Smooth muscle cell (in vitro differentiated cells): ENCODE results near the gene TNFRSF11A. TPM values are rescaled to one million over a fixed set of nuclear protein-coding genes. Genes with fewer than 3 reads are reported as not detected.

ENCODE experiments used
- DNase-seq: peaks from one replicate; lab custom pipeline; 2025; ENCODE audit not compliant: unreplicated experiment; lab: John Stamatoyannopoulos, UW
- H2AFZ ChIP-seq: fragments of 200-600 bp; sonication (generic); 2 replicates; pipeline ENCODE4 v1.6.0; 2016; ENCODE audit warnings: antibody characterized with exemption, low read depth, mild to moderate bottlenecking
- H3F3A ChIP-seq: fragments of 200-600 bp; sonication (generic); 2 replicates; pipeline ENCODE4 v1.6.0; 2017; ENCODE audit warnings: antibody characterized with exemption, low read depth
- H3K27ac ChIP-seq: fragments of 200-600 bp; sonication (generic); 2 replicates; pipeline ENCODE4 v1.5.1; 2016; ENCODE audit warnings: low read depth, mild to moderate bottlenecking
- H3K27me3 ChIP-seq: fragments of 200-600 bp; sonication (generic); 2 replicates; pipeline ENCODE4 v1.6.1; 2016; ENCODE audit warnings: low read depth, mild to moderate bottlenecking
- H3K36me3 ChIP-seq: fragments of 200-600 bp; sonication (generic); 2 replicates; pipeline ENCODE4 v1.5.1; 2016; ENCODE audit warnings: low read depth
- H3K4me1 ChIP-seq: fragments of 200-600 bp; sonication (generic); 2 replicates; pipeline ENCODE4 v1.5.1; 2016; ENCODE audit warnings: low read depth
- H3K4me2 ChIP-seq: fragments of 200-600 bp; sonication (generic); 2 replicates; pipeline ENCODE4 v1.6.0; 2016; ENCODE audit warnings: mild to moderate bottlenecking
- H3K4me3 ChIP-seq: fragments of 200-600 bp; sonication (generic); 2 replicates; pipeline ENCODE4 v1.5.1; 2016; ENCODE audit warnings: mild to moderate bottlenecking
- H3K79me2 ChIP-seq: fragments of 200-600 bp; sonication (generic); 2 replicates; pipeline ENCODE4 v1.6.0; 2016; ENCODE audit warnings: low read depth, mild to moderate bottlenecking
- H3K9ac ChIP-seq: fragments of 200-600 bp; sonication (generic); 2 replicates; pipeline ENCODE4 v1.6.0; 2016; ENCODE audit warnings: low read depth
- H3K9me3 ChIP-seq: fragments of 200-600 bp; sonication (generic); replicated peaks from 2 replicates; pipeline ENCODE4 v1.5.1; 2016; ENCODE audit warnings: low read depth
- H4K20me1 ChIP-seq: fragments of 200-600 bp; sonication (generic); 2 replicates; pipeline ENCODE4 v1.6.0; 2016; ENCODE audit warnings: low read depth
- CTCF ChIP-seq: fragments of 200-600 bp; sonication (generic); IDR thresholded peaks from 2 replicates; pipeline ENCODE4 v1.5.1; 2017; ENCODE audit warnings: borderline replicate concordance, mild to moderate bottlenecking, antibody characterized with exemption; ENCODE audit not compliant: insufficient read depth, poor library complexity, severe bottlenecking
- WGBS: methylation state at CpG from one replicate; pipeline ENCODE4 v1.1.7; 2016; ENCODE audit warnings: low lambda C conversion rate; 5-methylcytosine and 5-hydroxymethylcytosine counted together
- polyA plus RNA-seq: library from polyadenylated mRNA; unstranded; fragments of >200 nt; fragmentation: Nextera tagmentation; extraction: Ambion mirVana; gene quantifications from 2 replicates; pipeline ENCODE4 v1.2.1, GENCODE V29; 2016
- total RNA-seq: library from RNA; depleted of rRNA; stranded (reverse); fragments of >200 nt; gene quantifications from 2 replicates; pipeline ENCODE4 v1.2.3, GENCODE V29; 2014

The TNFRSF11A gene
- total and polyA plus RNA-seq, 2 experiments from 2014 or later, result under 0.01 TPM; not detected in 1

- 100% methylated on average over 1 of the region's 1 CpG for WGBS
- Histone ChIP-seq H3K27me3 (no peaks in the 10 kb centered on the region), H3K79me2 (no peaks in the 10 kb centered on the region), H3K36me3 (no peaks in the 10 kb centered on the region), H3K27ac (no peak overlapping the region), H3F3A (no peaks in the 10 kb centered on the region), H3K4me2 (no peak overlapping the region), H3K9ac (no peak overlapping the region), H4K20me1 (peaks cover 7% of the 10 kb centered on the region), H3K4me1 (peaks cover 22% of the 10 kb centered on the region), H2AFZ (no peak overlapping the region), H3K9me3 (no peaks in the 10 kb centered on the region), H3K4me3 (no peak overlapping the region)
- DNase-seq, result no peak
- no peak for TF ChIP-seq CTCF
Observed at GRCh38 chr18:62280786-62281185, 44.3 kb upstream of the TNFRSF11A start.

GRCh38 chr18:62281684-62282083, 43.4 kb upstream of the TNFRSF11A start:
- Histone ChIP-seq H3K36me3 (no peaks in the 10 kb centered on the region), H4K20me1 (peaks cover 7% of the 10 kb centered on the region), H3K4me3 (no peak overlapping the region), H3K9ac (peak overlapping the region; percentile 21), H3K4me1 (peaks cover 22% of the 10 kb centered on the region), H3K79me2 (no peaks in the 10 kb centered on the region), H3K27ac (peak overlapping the region; percentile 62), H3K4me2 (peak overlapping the region; percentile 19), H2AFZ (no peak overlapping the region), H3K27me3 (no peaks in the 10 kb centered on the region), H3K9me3 (no peaks in the 10 kb centered on the region), H3F3A (no peaks in the 10 kb centered on the region)
- TF ChIP-seq CTCF, result no peak
- 93% methylated on average over 1 of the region's 1 CpG for WGBS
- no peak for DNase-seq

- Histone ChIP-seq H3K9ac (peak overlapping the region; percentile 21), H3K9me3 (no peaks in the 10 kb centered on the region), H3K79me2 (no peaks in the 10 kb centered on the region), H3K4me2 (peak overlapping the region; percentile 19), H4K20me1 (peaks cover 7% of the 10 kb centered on the region), H3F3A (no peaks in the 10 kb centered on the region), H3K27ac (peak overlapping the region; percentile 62), H3K4me3 (no peak overlapping the region), H3K27me3 (no peaks in the 10 kb centered on the region), H2AFZ (no peak overlapping the region), H3K4me1 (peaks cover 22% of the 10 kb centered on the region), H3K36me3 (no peaks in the 10 kb centered on the region)
- WGBS, result 86% methylated on average over 2 of the region's 2 CpGs
- no peak for DNase-seq
- TF ChIP-seq CTCF, result no peak
Observed at GRCh38 chr18:62282188-62282629, 42.9 kb upstream of the TNFRSF11A start.

GRCh38 chr18:62284637-62285036, 40.5 kb upstream of the TNFRSF11A start:
- peaks cover 7% of the 10 kb centered on the region for H4K20me1 ChIP-seq
- H3K4me1 ChIP-seq, result peaks cover 16% of the 10 kb centered on the region
- H3K27me3 ChIP-seq, result no peaks in the 10 kb centered on the region
- H3K9me3 ChIP-seq, result no peaks in the 10 kb centered on the region
- no peak overlapping the region for H3K27ac ChIP-seq
- H3K9ac ChIP-seq, result no peak overlapping the region
- no peaks in the 10 kb centered on the region for H3F3A ChIP-seq
- no peak for TF ChIP-seq CTCF
- no peak overlapping the region for H3K4me2 ChIP-seq
- H3K4me3 ChIP-seq, result no peak overlapping the region
- no peaks in the 10 kb centered on the region for H3K36me3 ChIP-seq
- H2AFZ ChIP-seq, result no peak overlapping the region
- WGBS, result 94% methylated on average over 3 of the region's 3 CpGs
- H3K79me2 ChIP-seq, result no peaks in the 10 kb centered on the region
- DNase-seq, result no peak
